Heart right ventricle (tissue), 16 donors: ENCODE data around the gene STK31. TPM values are rescaled to one million over a fixed set of nuclear protein-coding genes. Genes with fewer than 3 reads are reported as not detected.
"Not testable (repeated sequence)": the region's sequence is repeated elsewhere in the genome, so short reads cannot be mapped to it uniquely, and the experiment has no call there.

ENCODE experiments used
- ATAC-seq, 8 donors: fragments of 200-7000 bp; cut with Tn5 transposase; one replicate each; pipeline ENCODE4 v1.9.1; 2020; ENCODE audit warnings: mild to moderate bottlenecking in 8 of 8, moderate library complexity in 8 of 8, moderate number of reproducible peaks in 1 of 8
- DNase-seq, 2 donors: peaks; one replicate each; pipeline ENCODE4 v3.0.0-alpha.2; 2020
- H3K27ac ChIP-seq, 10 donors: fragments of 200-600 bp; sonication (generic) in 2 of 10; one replicate each; pipeline versions ENCODE4 v1.5.0 to v1.8.0; 2020 to 2022; ENCODE audit warnings: mild to moderate bottlenecking in 3 of 10
- H3K27me3 ChIP-seq, 7 donors: fragments of 200-600 bp; one replicate each; pipeline ENCODE4 v1.8.0; 2021 to 2022; ENCODE audit warnings: mild to moderate bottlenecking in 2 of 7
- H3K36me3 ChIP-seq, 9 donors: fragments of 200-600 bp; sonication (generic) in 1 of 9; one replicate each; pipeline versions ENCODE4 v1.5.0 to v1.8.0; 2020 to 2022; ENCODE audit warnings: mild to moderate bottlenecking in 2 of 9
- H3K4me1 ChIP-seq, 9 donors: fragments of 200-600 bp; sonication (generic) in 1 of 9; one replicate each; pipeline versions ENCODE4 v1.5.0 to v1.8.0; 2020 to 2022; ENCODE audit warnings: mild to moderate bottlenecking in 4 of 9
- H3K4me3 ChIP-seq, 10 donors: fragments of 200-600 bp; sonication (generic) in 2 of 10; one replicate each; pipeline versions ENCODE4 v1.5.0 to v1.8.0; 2020 to 2022; ENCODE audit warnings: mild to moderate bottlenecking in 7 of 10, moderate library complexity in 2 of 10
- H3K9me3 ChIP-seq, 11 donors: fragments of 200-600 bp in 10 of 11; sonication (generic) in 2 of 11; one replicate each; pipeline versions ENCODE4 v1.5.0 to v1.8.0; 2013 to 2022; ENCODE audit warnings: mild to moderate bottlenecking in 2 of 11, control low read depth in 1 of 11, moderate library complexity in 1 of 11
- CTCF ChIP-seq, 9 donors: fragments of 200-600 bp; sonication (generic) in 2 of 9; IDR thresholded peaks; one replicate each; pipeline versions ENCODE4 v1.5.0 to v1.8.0; 2021 to 2022; ENCODE audit warnings: antibody characterized with exemption in 9 of 9, mild to moderate bottlenecking in 5 of 9, moderate library complexity in 1 of 9
- WGBS, 2 donors: extraction: QIAGEN DNeasy Blood & Tissue Kit; methylation state at CpG; one replicate each; pipeline ENCODE4 v1.1.7; 2013; ENCODE audit warnings: inconsistent platforms in 1 of 2; 5-methylcytosine and 5-hydroxymethylcytosine counted together
- intact Hi-C, 10 donors: fragments of 100-400 bp; cut with DNase I; formaldehyde crosslinking; loops; one replicate each; pipeline versions ENCODE4 v1.11.1 to v1.14.2; 2022
- polyA plus RNA-seq, 2 donors: library from polyadenylated mRNA; stranded (reverse); fragments of 200-250 nt; gene quantifications; one replicate each; pipeline ENCODE4 v1.2.3, GENCODE V29; 2013
- total RNA-seq, 10 donors: library from RNA; stranded (reverse); fragmentation: NEBNext Ultra II Directional in 3 of 10; extraction: Animal tissue kit (Norgen Biotek cat#: 25700) in 3 of 10; gene quantifications; one replicate each; pipeline versions ENCODE4 v1.2.1 to v1.2.4, GENCODE V29; 2021 to 2023
- donor health status: Arrhythmogenic right ventricular cardiomyopathy.
- donor health status: ischemic (EF 13 %, LVEDD 7.1; RV severe dilation, severe dysfunction).
- donor health status: healthy with polysubstance abuse.
- donor health status: DM: no; HTN: yes; CAD: no.
- donor health status: DM: no; HTN: no; CAD: no.
- donor health status: ischemic (EF 25% LVEDD 6.9; RV normal size, moderate dysfunction).
- donor health status: ischemic (EF 25% LVEDD 5.7; RV mildly dilated, moderate dysfunction).
- donor health status: healthy.
- donor health status: DM: yes; HTN: yes; CAD: no.
- donor health status: Ischemic cardiomyopathy.
- donor health status: ischemic (EF 35%, LVEDD 5.7; RV mildly dilated, moderate dysfunction).
- donor health status: nonischemic (EF 11% LVEDD 7.7; RV severe dilation, severe dysfunction).
- donor health status: DM: yes; HTN: yes; CAD: no.
- donor health status: PGD.
- donor health status: ischemic (EF 29% LVEDD 5.4; RV normal size, mild dysfunction).
- donor health status: nonischemic (EF 23%, LVEDD 6.1; RV moderate dilation, normal function).

STK31 gene
- total and polyA plus RNA-seq, 12 donors: 0.04 to 0.72 (median 0.20) TPM; not detected in 6

GRCh38 chr7:23767514-23767913, 57.5 kb downstream of the STK31 start:
- H3K9me3 ChIP-seq: no peaks in the 10 kb centered on the region
- H3K4me1 ChIP-seq: no peaks in the 10 kb centered on the region
- DNase-seq (no peak), ATAC-seq (no peak)
- H3K4me3 ChIP-seq: no peak overlapping the region
- no peaks in the 10 kb centered on the region for H3K27me3 ChIP-seq
- H3K36me3 ChIP-seq: no peaks in the 10 kb centered on the region
- intact Hi-C loops: no loop called here
- no peak overlapping the region for H3K27ac ChIP-seq
- TF ChIP-seq CTCF (IDR thresholded peaks at IDR 0.05): no peak

GRCh38 chr7:23768022-23768421, 58.0 kb downstream of the STK31 start:
- no peak for TF ChIP-seq CTCF (IDR thresholded peaks at IDR 0.05)
- H3K9me3 ChIP-seq: no peaks in the 10 kb centered on the region
- no peaks in the 10 kb centered on the region for H3K36me3 ChIP-seq
- intact Hi-C loops: no loop called here
- ATAC-seq (no peak), DNase-seq (no peak)
- WGBS, 2 donors: 92% methylated on average over 3 of the region's 3 CpGs
- H3K4me1 ChIP-seq: no peaks in the 10 kb centered on the region
- no peaks in the 10 kb centered on the region for H3K27me3 ChIP-seq
- no peak overlapping the region for H3K4me3 ChIP-seq
- no peak overlapping the region for H3K27ac ChIP-seq

- H3K27me3 ChIP-seq, H3K4me1 ChIP-seq, H3K4me3 ChIP-seq, H3K36me3 ChIP-seq, intact Hi-C loops, ATAC-seq, H3K27ac ChIP-seq, DNase-seq: not testable (repeated sequence)
- H3K9me3 ChIP-seq: peaks cover 0 to 45% (median 6%) of the 10 kb centered on the region in 11 donors
- 77 to 82% methylated on average over 7 of the region's 7 CpGs for WGBS, 2 donors
These were observed 69.3 kb downstream of the STK31 start for GRCh38 chr7:23779185-23779800.

- H3K4me3 ChIP-seq: no peak overlapping the region
- H3K27me3 ChIP-seq: no peaks in the 10 kb centered on the region
- no peak for TF ChIP-seq CTCF (IDR thresholded peaks at IDR 0.05)
- no peaks in the 10 kb centered on the region for H3K4me1 ChIP-seq
- H3K36me3 ChIP-seq: no peaks in the 10 kb centered on the region
- ATAC-seq (no peak), DNase-seq (no peak)
- WGBS, 2 donors: 83 to 86% methylated on average over 5 of the region's 5 CpGs
- H3K9me3 ChIP-seq: peaks cover 0 to 11% (median 0%) of the 10 kb centered on the region in 11 donors
- intact Hi-C loops: no loop called here
- no peak overlapping the region for H3K27ac ChIP-seq
These were observed 73.1 kb downstream of the STK31 start for GRCh38 chr7:23783115-23783514.

- whole genome bisulfite sequencing, 2 donors: 94 to 96% methylated on average over 3 of the region's 3 CpGs
- no peak overlapping the region for H3K4me3 ChIP-seq
- no peaks in the 10 kb centered on the region for H3K27me3 ChIP-seq
- DNase-seq (no peak), ATAC-seq (no peak)
- no peak for TF ChIP-seq CTCF (IDR thresholded peaks at IDR 0.05)
- H3K4me1 ChIP-seq: no peaks in the 10 kb centered on the region
- no peaks in the 10 kb centered on the region for H3K9me3 ChIP-seq
- no peak overlapping the region for H3K27ac ChIP-seq
- intact Hi-C loops: no loop called here
- H3K36me3 ChIP-seq: no peaks in the 10 kb centered on the region
These were observed 77.3 kb downstream of the STK31 start for GRCh38 chr7:23787272-23787671.
